HepG2 (cell line): ENCODE data around the gene HNF1B. TPM values are rescaled to one million over a fixed set of nuclear protein-coding genes. Genes with fewer than 3 reads are reported as not detected.

Source experiments
- ATAC-seq: fragments of 200-7000 bp; cut with Tn5 transposase; 3 replicates; pipeline ENCODE4 v1.9.1; 2020; ENCODE audit warnings: mild to moderate bottlenecking, moderate library complexity
- BruUV-seq: library from RNA; stranded (reverse); fragments of 400-500 nt; replicated peaks from 2 replicates; lab custom pipeline; 2021; lab: Mats Ljungman, UMichigan
- CTCF ChIA-PET: fragments of 300-600 bp; formaldehyde crosslinking; extraction: SDS; loops from one replicate; lab custom pipeline; 2021; ENCODE audit warnings: low total read pairs, inconsistent platforms, low intra/inter-chr PET ratio; lab: Yijun Ruan, JAX
- POLR2A ChIA-PET: fragments of 350-600 bp; sonication (Branson Sonifier 250); formaldehyde crosslinking; loops from one replicate; lab custom pipeline; 2020; ENCODE audit warnings: antibody characterized with exemption, inconsistent platforms; lab: Yijun Ruan, JAX
- DNase-seq: peaks from one replicate; pipeline ENCODE4 v3.0.0-alpha.2; 2015; ENCODE audit warnings: low spot score
- FAIRE-seq: peaks from 3 replicates; lab custom pipeline; 2011; peaks lifted over from hg19 to GRCh38; lab: Jason Lieb, UNC
- H2AFZ ChIP-seq: one replicate; pipeline ENCODE4 v1.6.1; 2011; ENCODE audit warnings: low read length, inconsistent platforms
- H3K27ac ChIP-seq: fragments of 300-600 bp; 3 replicates; pipeline ENCODE4 v1.8.0; 2011; ENCODE audit warnings: mixed run types, mild to moderate bottlenecking, mixed read lengths, low read length, inconsistent platforms; ENCODE audit not compliant: insufficient read depth; ENCODE audit errors: extremely low read length
- H3K27me3 ChIP-seq, 2 experiments: fragments of 200-600 bp in 1 of 2; 2 replicates in 1 of 2; 3 replicates in 1 of 2; pipeline versions ENCODE4 v1.6.0 to v1.8.0; 2011; ENCODE audit warnings: low read length in 2 of 2, mild to moderate bottlenecking in 2 of 2, moderate library complexity in 2 of 2, inconsistent platforms in 1 of 2; ENCODE audit not compliant: insufficient read depth in 2 of 2, control insufficient read depth in 1 of 2
- H3K36me3 ChIP-seq, 2 experiments: fragments of 200-600 bp in 1 of 2; replicated peaks in 1 of 2; 2 replicates in 1 of 2; 3 replicates in 1 of 2; pipeline versions ENCODE4 v1.5.1 to v1.8.0; 2011; ENCODE audit warnings: low read length in 2 of 2, inconsistent platforms in 1 of 2; ENCODE audit not compliant: insufficient read depth in 2 of 2, control insufficient read depth in 1 of 2
- H3K4me1 ChIP-seq: 2 replicates; pipeline ENCODE4 v1.5.1; 2012; ENCODE audit warnings: low read length, inconsistent platforms; ENCODE audit not compliant: insufficient read depth
- H3K4me2 ChIP-seq: 2 replicates; pipeline ENCODE4 v1.6.0; 2011; ENCODE audit warnings: low read depth, low read length, inconsistent platforms
- H3K4me3 ChIP-seq, 3 experiments: fragments of 200-600 bp in 1 of 3; sonication (generic), shearing (Covaris generic) in 1 of 3; replicated peaks in 1 of 3; 2 replicates each; pipeline ENCODE4 v1.5.1; 2011 to 2016; ENCODE audit warnings: low read length in 3 of 3, inconsistent platforms in 2 of 3, low read depth in 2 of 3, mild to moderate bottlenecking in 2 of 3, control low read depth in 1 of 3, mixed read lengths in 1 of 3; ENCODE audit not compliant: insufficient read depth in 1 of 3
- H3K79me2 ChIP-seq: one replicate; pipeline ENCODE4 v1.6.1; 2011; ENCODE audit warnings: low read length, inconsistent platforms; ENCODE audit not compliant: insufficient read depth
- H3K9ac ChIP-seq: 2 replicates; pipeline ENCODE4 v1.6.0; 2011; ENCODE audit warnings: mild to moderate bottlenecking, low read depth, low read length, inconsistent platforms; ENCODE audit not compliant: insufficient read depth
- H3K9me3 ChIP-seq: 2 replicates; pipeline ENCODE4 v1.5.1; 2012; ENCODE audit warnings: mild to moderate bottlenecking, low read length
- H4K20me1 ChIP-seq: 2 replicates; pipeline ENCODE4 v1.6.0; 2011; ENCODE audit warnings: inconsistent platforms, mild to moderate bottlenecking, low read length, moderate library complexity; ENCODE audit not compliant: insufficient read depth
- ATM ChIP-seq: fragments of 450-650 bp; IDR thresholded peaks from 2 replicates; pipeline ENCODE4 v1.7.1; 2017; ENCODE audit warnings: mild to moderate bottlenecking, borderline replicate concordance
- CEBPB ChIP-seq: IDR thresholded peaks from 2 replicates; pipeline ENCODE4 v1.6.1; 2011; ENCODE audit warnings: low read depth, low read length, improper control_type of control experiment, borderline replicate concordance
- ELF3 ChIP-seq: IDR thresholded peaks from 2 replicates; pipeline ENCODE4 v1.6.1; 2016; ENCODE audit warnings: missing genetic modification reagents, missing compliant biosample characterization
- GATAD2A ChIP-seq: IDR thresholded peaks from 2 replicates; pipeline ENCODE4 v1.6.1; 2016
- GFI1 ChIP-seq: sonication (generic); formaldehyde crosslinking; IDR thresholded peaks from 2 replicates; pipeline ENCODE4 v1.5.0; 2020; ENCODE audit warnings: missing genetic modification reagents, mild to moderate bottlenecking, borderline replicate concordance
- HNF4G ChIP-seq, 2 experiments: sonication (generic) in 1 of 2; formaldehyde crosslinking in 1 of 2; IDR thresholded peaks; 2 replicates each; pipeline versions ENCODE4 v1.4.0 to v1.6.1; 2011 to 2020; ENCODE audit warnings: borderline replicate concordance in 2 of 2, low read depth in 2 of 2, mild to moderate bottlenecking in 2 of 2, low read length in 1 of 2, missing genetic modification reagents in 1 of 2, moderate library complexity in 1 of 2
- HNRNPK ChIP-seq: fragments of 200-400 bp; formaldehyde crosslinking; IDR thresholded peaks from 2 replicates; pipeline ENCODE4 v1.6.1; 2018; ENCODE audit warnings: low read length, low read depth, moderate library complexity, mild to moderate bottlenecking; ENCODE audit not compliant: poor library complexity, severe bottlenecking
- KAT8 ChIP-seq: IDR thresholded peaks from 2 replicates; pipeline ENCODE4 v1.6.1; 2016; ENCODE audit warnings: missing genetic modification reagents, missing compliant biosample characterization
- MEIS2 ChIP-seq: sonication (generic); formaldehyde crosslinking; IDR thresholded peaks from 2 replicates; pipeline ENCODE4 v1.9.0; 2021; ENCODE audit warnings: mild to moderate bottlenecking, missing genetic modification reagents
- NPAS2 ChIP-seq: sonication (generic); formaldehyde crosslinking; IDR thresholded peaks from 2 replicates; pipeline ENCODE4 v1.8.0; 2022; ENCODE audit warnings: mild to moderate bottlenecking, missing genetic modification reagents, borderline replicate concordance
- POLR2A ChIP-seq, 2 experiments: IDR thresholded peaks; 2 replicates each; pipeline ENCODE4 v1.6.1; 2011; ENCODE audit warnings: low read depth in 2 of 2, low read length in 2 of 2, mild to moderate bottlenecking in 1 of 2, moderate library complexity in 1 of 2; ENCODE audit not compliant: insufficient read depth in 1 of 2
- PPARG ChIP-seq: conservative IDR thresholded peaks from 2 replicates; pipeline ENCODE4 v1.6.1; 2016; ENCODE audit warnings: missing biosample characterization, missing genetic modification reagents
- SALL2 ChIP-seq: sonication (generic); formaldehyde crosslinking; IDR thresholded peaks from 2 replicates; pipeline ENCODE4 v1.8.1; 2023; ENCODE audit warnings: mild to moderate bottlenecking, missing genetic modification reagents, inconsistent platforms
- SMARCE1 ChIP-seq: fragments of 450-650 bp; IDR thresholded peaks from 2 replicates; pipeline ENCODE4 v1.6.1; 2017; ENCODE audit warnings: borderline replicate concordance
- SPEN ChIP-seq: sonication (generic); formaldehyde crosslinking; IDR thresholded peaks from 2 replicates; pipeline ENCODE4 v1.5.1; 2020; ENCODE audit warnings: low read depth, mild to moderate bottlenecking, missing genetic modification reagents
- TCF7 ChIP-seq: sonication (generic); IDR thresholded peaks from 2 replicates; pipeline ENCODE4 v1.6.1; 2016; ENCODE audit warnings: antibody characterized with exemption, low read depth
- TEAD3 ChIP-seq: optimal IDR thresholded peaks from 2 replicates; pipeline ENCODE3; 2016; ENCODE audit warnings: borderline replicate concordance
- YY1 ChIP-seq: IDR thresholded peaks from 2 replicates; pipeline ENCODE4 v1.6.1; 2011; ENCODE audit warnings: low read length, low read depth, moderate library complexity, mild to moderate bottlenecking; ENCODE audit not compliant: insufficient read depth, insufficient replicate concordance
- ZKSCAN8 ChIP-seq: IDR thresholded peaks from 2 replicates; pipeline ENCODE4 v1.6.1; 2016; ENCODE audit warnings: borderline replicate concordance, missing genetic modification reagents, missing compliant biosample characterization
- ZNF557 ChIP-seq: sonication (generic); formaldehyde crosslinking; IDR thresholded peaks from 2 replicates; pipeline ENCODE4 v1.4.0; 2020; ENCODE audit warnings: missing genetic modification reagents
- ZNF629 ChIP-seq: sonication (generic); formaldehyde crosslinking; conservative IDR thresholded peaks from 2 replicates; pipeline ENCODE4 v1.5.0; 2020; ENCODE audit warnings: missing genetic modification reagents
- ZNF883 ChIP-seq: sonication (generic); formaldehyde crosslinking; IDR thresholded peaks from 2 replicates; pipeline ENCODE4 v1.5.1; 2020; ENCODE audit warnings: mild to moderate bottlenecking, missing genetic modification reagents; ENCODE audit errors: not compliant biosample characterization
- WGBS: methylation state at CpG from one replicate; pipeline ENCODE4 v1.1.6; 2017; ENCODE audit warnings: low lambda C conversion rate; 5-methylcytosine and 5-hydroxymethylcytosine counted together
- in situ Hi-C: cut with HindIII; loops from 2 replicates; pipeline ENCODE4 v1.10.0; 2017; ENCODE audit warnings: low pct_unique_long_range_greater_than_20kb; ENCODE audit not compliant: extremely low pct_ligation_motif_present
- intact Hi-C: fragments of 100-400 bp; cut with micrococcal nuclease; formaldehyde crosslinking; loops from one replicate; pipeline ENCODE4 v1.10.0; 2022; ENCODE audit not compliant: unreplicated experiment
- polyA plus RNA-seq, 8 experiments: library from polyadenylated mRNA; depleted of rRNA in 3 of 8; stranded (reverse) in 7 of 8; unstranded in 1 of 8; fragments of >200 nt; fragmentation: Illumina TruSeq in 4 of 8; extraction: Trizol in 4 of 8; gene quantifications; 2 replicates each; pipeline versions ENCODE4 v1.2.1 to v1.2.3, GENCODE V29; 2011 to 2016; ENCODE audit warnings: low read depth in 4 of 8, missing spikeins in 1 of 8, mixed read lengths in 1 of 8; ENCODE audit not compliant: insufficient read depth in 1 of 8
- total RNA-seq, 5 experiments: library from RNA; depleted of rRNA; stranded (reverse); fragments of >200 nt; fragmentation: Illumina TruSeq; extraction: Trizol; gene quantifications; 2 replicates each; pipeline ENCODE4 v1.2.3, GENCODE V29; 2016; ENCODE audit warnings: low read depth in 1 of 5

HNF1B gene
- total and polyA plus RNA-seq, 2 of the 13 experiments (the other 11 are each of a cell fraction or from before 2014, with no cell fraction given): 1.9 to 5.3 TPM

GRCh38 chr17:37676115-37676925 lies 68.5 kb downstream of the HNF1B start:
- DNase-seq (peak; percentile 94), ATAC-seq (peak; percentile 61), FAIRE-seq (no peak)
- ChIA-PET CTCF (no interaction called here), POLR2A (interaction anchor here (0.8 to 3.9 kb wide), 10 partner anchors 8 to 69 kb away, joined by 3 to 30 read pairs (median 11); partner anchors contain the start of gene HNF1B)
- 3% methylated on average over 5 of the region's 7 CpGs for WGBS
- Histone ChIP-seq H2AFZ (no peak overlapping the region), H3K4me3 (peak overlapping the region; percentile 5 to 58 (median 45); a peak in 4 of 6 replicates), H3K9ac (peak overlapping the region; percentile 84), H4K20me1 (no peaks in the 10 kb centered on the region), H3K9me3 (no peaks in the 10 kb centered on the region), H3K36me3 (no peaks in the 10 kb centered on the region), H3K4me2 (peak overlapping the region; percentile 84), H3K79me2 (no peaks in the 10 kb centered on the region), H3K27ac (peak overlapping the region; percentile 97), H3K4me1 (peaks cover 71% of the 10 kb centered on the region), H3K27me3 (no peaks in the 10 kb centered on the region)
- in situ Hi-C loops: no loop called here
- intact Hi-C loops: loop anchor here (2.0 kb wide), 1 partner anchor 22 kb away; no protein-coding TSS in a partner anchor
- BruUV-seq: TSS peak; percentile 85
- TF ChIP-seq ELF3 (CRISPR knock-in tag): peak; percentile 70
- peak; percentile 18 for TF ChIP-seq TCF7
- peak; percentile 51; the same call in 1 of the 2 replicates for TF ChIP-seq KAT8 (CRISPR knock-in tag)
- TF ChIP-seq ZNF883 (CRISPR knock-in tag): peak; percentile 45
- TF ChIP-seq POLR2A (IDR thresholded peaks at IDR 0.05; ENCODE audit: insufficient read depth in 1 of 2, low read depth in 2 of 2, low read length in 2 of 2): peak in 1 of 2 experiments; percentile 15; a peak in 2 of 4 replicates
- peak; percentile 91 for TF ChIP-seq CEBPB
- TF ChIP-seq SALL2: peak; percentile 35; the same call in 1 of the 2 replicates
- TF ChIP-seq HNF4G (IDR thresholded peaks at IDR 0.05; ENCODE audit: borderline replicate concordance, low read depth, low read length): peak; percentile 77; the same call in 1 of the 2 replicates
- TF ChIP-seq HNF4G (CRISPR knock-in tag; IDR thresholded peaks at IDR 0.05; ENCODE audit: borderline replicate concordance, low read depth): no peak; the same call in 1 of the 2 replicates
- peak; percentile 77 for TF ChIP-seq GATAD2A (CRISPR knock-in tag)
- peak; percentile 89 for TF ChIP-seq TEAD3 (CRISPR knock-in tag)
- TF ChIP-seq ATM: peak; percentile 68; the same call in 1 of the 2 replicates
- TF ChIP-seq MEIS2 (CRISPR knock-in tag): peak; percentile 88
- 0 out of 2 replicates have a peak, but pooled peaks have one; percentile 35 for TF ChIP-seq ZKSCAN8 (CRISPR knock-in tag)
- TF ChIP-seq ZNF629 (CRISPR knock-in tag): peak; percentile 80
- no peak for TF ChIP-seq HNRNPK
- peak; percentile 61; the same call in 1 of the 2 replicates for TF ChIP-seq GFI1 (CRISPR knock-in tag)
- peak; percentile 14; the same call in 1 of the 2 replicates for TF ChIP-seq PPARG (CRISPR knock-in tag)
- peak; percentile 64; the same call in 1 of the 2 replicates for TF ChIP-seq SPEN (CRISPR knock-in tag)
- no peak for TF ChIP-seq YY1
- 0 out of 2 replicates have a peak, but pooled peaks have one; percentile 37 for TF ChIP-seq ZNF557 (CRISPR knock-in tag)
- TF ChIP-seq NPAS2 (CRISPR knock-in tag): no peak
- no peak for TF ChIP-seq SMARCE1
